ENCODE measurements around the gene KIF1A.

Gene KIF1A

GRCh38 chr2:240714747-240715725 lies 105.0 kb downstream of the KIF1A start:
- TF ChIP-seq EZH2phosphoT487 (IDR thresholded peaks at IDR 0.05; ENCODE audit: borderline replicate concordance) (no peak), CTCF (conservative IDR thresholded peaks at IDR 0.05; ENCODE audit: low read length) (no peak)
- H3K9ac ChIP-seq (ENCODE audit: low read depth, low read length, poor library complexity, severe bottlenecking), result no peak overlapping the region
- no peaks in the 10 kb centered on the region for H3K4me1 ChIP-seq (ENCODE audit: insufficient read depth, low read length, poor library complexity, severe bottlenecking)
- H3K79me2 ChIP-seq (ENCODE audit: insufficient read depth, low read length), result no peaks in the 10 kb centered on the region
- no peaks in the 10 kb centered on the region for H3K9me2 ChIP-seq (replicated peaks; ENCODE audit: low read depth, low read length)
- H3K4me2 ChIP-seq (ENCODE audit: low read depth, low read length, poor library complexity, severe bottlenecking), result no peak overlapping the region
- no peak overlapping the region for H2AFZ ChIP-seq (ENCODE audit: low read length)
- H3K4me3 ChIP-seq (ENCODE audit: low read length, poor library complexity, severe bottlenecking), result no peak overlapping the region
- H3K27me3 ChIP-seq (ENCODE audit: insufficient read depth, low read length, poor library complexity, severe bottlenecking), result no peaks in the 10 kb centered on the region
- H3K36me3 ChIP-seq (ENCODE audit: insufficient read depth, low read length), result no peaks in the 10 kb centered on the region
- no peaks in the 10 kb centered on the region for H4K20me1 ChIP-seq (ENCODE audit: insufficient read depth, low read length, poor library complexity, severe bottlenecking)
- no peaks in the 10 kb centered on the region for H3K9me3 ChIP-seq (ENCODE audit: insufficient read depth, low read depth, low read length)
- no peaks in the 10 kb centered on the region for H3F3A ChIP-seq (ENCODE audit: low read depth)

DNA sequence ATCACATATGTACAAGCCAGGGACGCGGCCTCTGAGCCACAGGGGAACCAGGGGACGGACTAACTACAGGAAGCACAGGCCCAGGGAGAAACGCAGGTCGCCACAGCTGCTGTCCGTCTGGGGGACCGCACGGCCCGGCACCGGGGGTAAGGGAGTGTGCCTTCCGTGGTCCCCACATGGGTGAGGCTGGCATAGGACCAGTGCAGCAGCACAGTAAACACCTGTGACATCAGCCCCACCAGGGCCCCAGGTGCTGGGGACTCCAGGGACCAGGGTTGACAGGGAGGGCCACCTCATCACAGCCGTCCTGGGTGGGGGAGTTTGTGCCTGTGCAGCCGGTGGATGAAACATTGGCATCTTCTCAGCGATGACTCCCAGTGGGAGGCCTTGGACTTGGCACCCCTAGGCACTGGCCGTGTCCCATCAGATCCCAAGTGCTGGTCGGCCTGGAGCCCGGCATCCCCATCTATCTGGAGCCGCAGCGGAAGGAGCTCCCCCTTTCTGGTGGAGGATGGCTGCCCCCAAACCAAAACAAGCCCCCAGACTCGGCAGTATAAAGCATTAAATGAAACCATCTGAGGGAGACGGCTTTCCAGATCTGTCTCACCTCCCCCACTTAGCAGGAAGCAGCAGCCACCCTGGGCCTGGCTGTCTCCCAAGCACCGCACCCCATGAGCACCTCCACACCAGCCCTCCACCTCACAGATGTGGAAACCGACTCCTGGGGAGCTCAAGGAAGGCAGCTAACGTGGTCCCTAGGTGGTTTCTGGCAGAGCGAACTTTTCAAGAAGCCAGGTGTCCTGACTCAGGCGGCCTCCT lies 105.9 kb downstream of the KIF1A start:
- H3K4me3 ChIP-seq (ENCODE audit: low read length, poor library complexity, severe bottlenecking), result no peak overlapping the region
- no peak overlapping the region for H2AFZ ChIP-seq (ENCODE audit: low read length)
- H4K20me1 ChIP-seq (ENCODE audit: insufficient read depth, low read length, poor library complexity, severe bottlenecking), result no peaks in the 10 kb centered on the region
- H3K27me3 ChIP-seq (ENCODE audit: insufficient read depth, low read length, poor library complexity, severe bottlenecking), result no peaks in the 10 kb centered on the region
- H3F3A ChIP-seq (ENCODE audit: low read depth), result no peaks in the 10 kb centered on the region
- H3K9me2 ChIP-seq (replicated peaks; ENCODE audit: low read depth, low read length), result no peaks in the 10 kb centered on the region
- no peak overlapping the region for H3K4me2 ChIP-seq (ENCODE audit: low read depth, low read length, poor library complexity, severe bottlenecking)
- H3K4me1 ChIP-seq (ENCODE audit: insufficient read depth, low read length, poor library complexity, severe bottlenecking), result no peaks in the 10 kb centered on the region
- no peaks in the 10 kb centered on the region for H3K79me2 ChIP-seq (ENCODE audit: insufficient read depth, low read length)
- no peak for TF ChIP-seq EZH2phosphoT487 (IDR thresholded peaks at IDR 0.05; ENCODE audit: borderline replicate concordance)
- TF ChIP-seq CTCF (conservative IDR thresholded peaks at IDR 0.05; ENCODE audit: low read length), result no peak
- H3K9ac ChIP-seq (ENCODE audit: low read depth, low read length, poor library complexity, severe bottlenecking), result no peak overlapping the region
- H3K9me3 ChIP-seq (ENCODE audit: insufficient read depth, low read depth, low read length), result no peaks in the 10 kb centered on the region
- no peaks in the 10 kb centered on the region for H3K36me3 ChIP-seq (ENCODE audit: insufficient read depth, low read length)

DNA sequence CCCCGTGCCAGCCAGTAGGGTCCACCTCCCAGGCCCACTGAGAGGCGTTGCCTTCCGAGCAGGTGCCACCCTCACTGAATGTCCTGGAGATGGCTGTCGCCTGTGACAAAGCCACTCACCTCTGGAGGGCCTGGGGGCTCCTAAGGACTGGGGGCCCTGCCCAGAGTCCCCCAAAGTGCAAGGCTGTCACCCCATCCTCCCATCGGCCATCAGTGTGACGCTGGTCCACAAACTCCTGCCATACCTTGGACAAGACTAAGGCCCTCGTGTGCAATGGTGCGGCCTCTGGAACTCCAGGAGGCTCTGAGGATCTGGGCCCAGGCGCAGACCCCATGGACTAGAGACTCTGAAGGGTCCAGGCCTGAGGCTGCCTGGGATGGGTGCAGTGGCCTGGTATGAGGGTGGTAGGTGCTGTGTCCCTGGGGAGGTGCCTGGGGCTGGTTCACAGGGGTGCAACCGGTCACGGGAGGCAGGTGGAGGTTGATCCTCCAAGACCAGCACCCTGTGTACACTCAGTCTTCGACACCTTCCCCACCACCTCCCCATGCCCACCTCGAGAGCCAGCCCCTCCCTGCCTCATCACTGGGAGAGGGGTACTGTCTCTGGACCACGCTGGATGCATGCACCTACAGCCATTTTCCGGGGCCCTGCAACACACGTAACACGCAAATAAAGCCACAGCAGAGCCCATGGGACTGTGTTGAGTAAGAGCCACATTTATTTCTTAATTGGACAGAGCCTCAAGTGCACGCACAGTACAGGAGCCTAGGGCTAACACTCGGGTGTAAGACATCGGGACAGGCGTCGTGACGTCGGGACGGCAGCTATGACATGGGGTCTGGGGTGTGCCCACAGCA lies 106.7 kb downstream of the KIF1A start:
- Histone ChIP-seq H3K9ac (ENCODE audit: low read depth, low read length, poor library complexity, severe bottlenecking) (no peak overlapping the region), H3K79me2 (ENCODE audit: insufficient read depth, low read length) (no peaks in the 10 kb centered on the region), H3K27me3 (ENCODE audit: insufficient read depth, low read length, poor library complexity, severe bottlenecking) (no peaks in the 10 kb centered on the region), H3K4me3 (ENCODE audit: low read length, poor library complexity, severe bottlenecking) (no peak overlapping the region), H3K4me1 (ENCODE audit: insufficient read depth, low read length, poor library complexity, severe bottlenecking) (no peaks in the 10 kb centered on the region), H3K4me2 (ENCODE audit: low read depth, low read length, poor library complexity, severe bottlenecking) (no peak overlapping the region), H3K9me3 (ENCODE audit: insufficient read depth, low read depth, low read length) (no peaks in the 10 kb centered on the region), H3K36me3 (ENCODE audit: insufficient read depth, low read length) (no peaks in the 10 kb centered on the region), H4K20me1 (ENCODE audit: insufficient read depth, low read length, poor library complexity, severe bottlenecking) (no peaks in the 10 kb centered on the region), H3K9me2 (replicated peaks; ENCODE audit: low read depth, low read length) (no peaks in the 10 kb centered on the region), H3F3A (ENCODE audit: low read depth) (no peaks in the 10 kb centered on the region), H2AFZ (ENCODE audit: low read length) (no peak overlapping the region)
- TF ChIP-seq EZH2phosphoT487 (IDR thresholded peaks at IDR 0.05; ENCODE audit: borderline replicate concordance), result no peak
- TF ChIP-seq CTCF (conservative IDR thresholded peaks at IDR 0.05; ENCODE audit: low read length), result no peak
